Hematopoietic multipotent progenitor cell treated with erythropoietin and hydrocortisone succinate and interleukin-3 and kit ligand, for 4 days (in vitro differentiated cells): ENCODE data around the gene ACOD1.
A peak's percentile ranks its signal among the peaks of the same experiment; 100 is the strongest.

Source experiments
- DNase-seq: peaks from one replicate; pipeline ENCODE4 v3.0.0-alpha.2; 2015

The ACOD1 gene

GRCh38 chr13:76992548-76993001 is 44.3 kb downstream of the ACOD1 start:
- DNase-seq, result peak; percentile 49

GRCh38 chr13:76993021-76993420 is 44.7 kb downstream of the ACOD1 start:
- no peak for DNase-seq

- DNase-seq, result no peak
Observed at GRCh38 chr13:76993473-76993872, 45.2 kb downstream of the ACOD1 start.

- no peak for DNase-seq
Observed at GRCh38 chr13:76994281-76994680, 46.0 kb downstream of the ACOD1 start.

- DNase-seq, result no peak
Observed at GRCh38 chr13:77000475-77000874, 52.2 kb downstream of the ACOD1 start.

- DNase-seq, result no peak
Observed at GRCh38 chr13:77001540-77001939, 53.2 kb downstream of the ACOD1 start.

- no peak for DNase-seq
Observed at GRCh38 chr13:77001963-77002587, 53.8 kb downstream of the ACOD1 start.

GRCh38 chr13:77002590-77003190 is 54.4 kb downstream of the ACOD1 start:
- DNase-seq, result peak; percentile 50
